GM12878 (cell line): ENCODE results near the gene UBE2D3. TPM values are rescaled to one million over a fixed set of nuclear protein-coding genes. Genes with fewer than 3 reads are reported as not detected.

Experiments
- CEBPZ ChIP-seq: fragments of 150-350 bp; IDR thresholded peaks from 2 replicates; pipeline ENCODE4 v1.6.1; 2016; ENCODE audit warnings: low read depth, low read length
- CTCF ChIP-seq, 3 experiments: IDR thresholded peaks in 2 of 3; conservative IDR thresholded peaks in 1 of 3; 2 replicates each; pipeline ENCODE4 v1.5.1; 2011; ENCODE audit warnings: low read depth in 3 of 3, low read length in 3 of 3, mild to moderate bottlenecking in 3 of 3, control low read depth in 2 of 3, moderate library complexity in 2 of 3, inconsistent platforms in 1 of 3, mixed read lengths in 1 of 3; ENCODE audit not compliant: control insufficient read depth in 2 of 3, insufficient read depth in 1 of 3; ENCODE audit errors: extremely low read depth in 1 of 3
- IRF5 ChIP-seq: fragments of 450-650 bp; IDR thresholded peaks from 2 replicates; pipeline ENCODE4 v1.6.1; 2017; ENCODE audit warnings: borderline replicate concordance
- JUND ChIP-seq: IDR thresholded peaks from 2 replicates; pipeline ENCODE4 v1.6.1; 2012; ENCODE audit warnings: low read depth, mild to moderate bottlenecking, low read length, improper control_type of control experiment, moderate library complexity
- KAT2A ChIP-seq: conservative IDR thresholded peaks from 2 replicates; pipeline ENCODE4 v1.6.1; 2011; ENCODE audit warnings: low read depth, low read length; ENCODE audit not compliant: control insufficient read depth
- MXI1 ChIP-seq: fragments of 150-350 bp; IDR thresholded peaks from 2 replicates; pipeline ENCODE4 v1.6.1; 2011; ENCODE audit warnings: low read depth, mild to moderate bottlenecking, inconsistent platforms, low read length, improper control_type of control experiment
- NFIC ChIP-seq: IDR thresholded peaks from 2 replicates; pipeline ENCODE4 v1.6.1; 2012; ENCODE audit warnings: low read depth, mild to moderate bottlenecking, inconsistent platforms, low read length, moderate library complexity
- NFXL1 ChIP-seq: fragments of 450-650 bp; IDR thresholded peaks from 2 replicates; pipeline ENCODE4 v1.6.1; 2017; ENCODE audit warnings: antibody characterized with exemption, mild to moderate bottlenecking, borderline replicate concordance
- NFYA ChIP-seq: IDR thresholded peaks from 2 replicates; pipeline ENCODE4 v1.6.1; 2011; ENCODE audit warnings: low read depth, mild to moderate bottlenecking, low read length, improper control_type of control experiment, borderline replicate concordance
- POLR2AphosphoS5 ChIP-seq: IDR thresholded peaks from 2 replicates; pipeline ENCODE4 v1.6.1; 2011; ENCODE audit warnings: mild to moderate bottlenecking, low read length, inconsistent platforms
- USF2 ChIP-seq: IDR thresholded peaks from 2 replicates; pipeline ENCODE4 v1.6.1; 2011; ENCODE audit warnings: low read depth, low read length, improper control_type of control experiment, borderline replicate concordance
- ZBTB33 ChIP-seq: fragments of 450-650 bp; IDR thresholded peaks from 2 replicates; pipeline ENCODE4 v1.6.1; 2017; ENCODE audit warnings: mild to moderate bottlenecking
- ZNF687 ChIP-seq: fragments of 450-650 bp; IDR thresholded peaks from 2 replicates; pipeline ENCODE4 v1.6.1; 2017; ENCODE audit warnings: mild to moderate bottlenecking, moderate library complexity
- polyA plus RNA-seq, 11 experiments: library from polyadenylated mRNA; depleted of rRNA in 4 of 11; unstranded in 6 of 11; stranded (reverse) in 5 of 11; fragments of >200 nt; fragmentation: Nextera tagmentation in 4 of 11; fragmentation: Illumina TruSeq in 1 of 11; extraction: Ambion mirVana in 4 of 11; extraction: Trizol in 1 of 11; gene quantifications; 1 replicate in 1 of 11; 2 replicates in 10 of 11; pipeline versions ENCODE4 v1.2.1 to v1.2.3, GENCODE V29; 2011 to 2016; ENCODE audit warnings: inconsistent platforms in 2 of 11, missing spikeins in 2 of 11, low read depth in 1 of 11
- total RNA-seq, 4 experiments: library from RNA; depleted of rRNA in 3 of 4; stranded (reverse); fragments of >200 nt in 3 of 4; fragmentation: Illumina TruSeq in 1 of 4; extraction: Trizol in 1 of 4; gene quantifications; 2 replicates each; pipeline versions ENCODE4 v1.2.1 to v1.2.3, GENCODE V29; 2013 to 2021

Gene UBE2D3
- total and polyA plus RNA-seq, 10 of the 15 experiments (the other 5 are each of a cell fraction or from before 2014, with no cell fraction given): 162 to 572 (median 395) TPM

GRCh38 chr4:102827674-102828496, 534 bp upstream of the UBE2D3 start (continued):
- TF ChIP-seq ZBTB33: no peak
- peak; percentile 96 for TF ChIP-seq POLR2AphosphoS5
- no peak; the same call in 1 of the 2 replicates for TF ChIP-seq USF2
- TF ChIP-seq CTCF (IDR thresholded peaks at IDR 0.05 in 2 of 3, conservative IDR thresholded peaks at IDR 0.05 in 1 of 3; ENCODE audit: control insufficient read depth in 2 of 3, extremely low read depth in 1 of 3, insufficient read depth in 1 of 3, low read depth in 3 of 3, low read length in 3 of 3): peak in 1 of 3 experiments; percentile 12; a peak in 1 of 6 replicates
- TF ChIP-seq NFXL1: no peak
- TF ChIP-seq MXI1: peak; percentile 74
- TF ChIP-seq IRF5: peak; percentile 93
- 0 out of 2 replicates have a peak, but pooled peaks have one; percentile 9 for TF ChIP-seq JUND
- no peak for TF ChIP-seq KAT2A
- no peak for TF ChIP-seq NFYA
- no peak for TF ChIP-seq CEBPZ
- TF ChIP-seq ZNF687: peak; percentile 69; the same call in 1 of the 2 replicates
- TF ChIP-seq NFIC: peak; percentile 28; the same call in 1 of the 2 replicates
